Colon (tissue), 2 donors: ENCODE measurements around the gene MEAF6.
"Not testable (repeated sequence)": the region's sequence is repeated elsewhere in the genome, so short reads cannot be mapped to it uniquely, and the experiment has no call there.

Experiments
- FAIRE-seq: peaks from 2 replicates; lab custom pipeline; 2012; peaks lifted over from hg19 to GRCh38; lab: Jason Lieb, UNC
- donor health status: control.
- donor health status: control.

MEAF6 gene

DNA sequence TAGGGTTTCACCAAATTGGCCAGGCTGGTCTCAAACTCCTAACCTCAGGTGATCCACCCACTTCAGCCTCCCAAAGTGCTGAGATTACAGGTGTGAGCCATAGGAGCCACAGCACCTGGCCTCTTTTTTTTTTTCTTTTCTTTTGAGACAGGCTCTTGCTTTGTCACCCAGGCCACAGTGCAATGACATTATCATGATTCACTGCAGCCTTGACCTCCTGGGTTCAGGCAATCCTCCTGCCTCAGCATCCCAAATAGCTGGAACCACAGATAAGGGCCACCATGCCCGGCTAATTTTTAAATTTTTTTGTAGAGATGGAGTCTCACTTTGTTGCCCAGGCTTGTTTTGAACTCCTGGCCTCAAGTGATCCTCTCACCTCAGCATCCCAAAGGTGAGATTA, 15.3 kb upstream of the MEAF6 start:
- FAIRE-seq, result not testable (repeated sequence)

DNA sequence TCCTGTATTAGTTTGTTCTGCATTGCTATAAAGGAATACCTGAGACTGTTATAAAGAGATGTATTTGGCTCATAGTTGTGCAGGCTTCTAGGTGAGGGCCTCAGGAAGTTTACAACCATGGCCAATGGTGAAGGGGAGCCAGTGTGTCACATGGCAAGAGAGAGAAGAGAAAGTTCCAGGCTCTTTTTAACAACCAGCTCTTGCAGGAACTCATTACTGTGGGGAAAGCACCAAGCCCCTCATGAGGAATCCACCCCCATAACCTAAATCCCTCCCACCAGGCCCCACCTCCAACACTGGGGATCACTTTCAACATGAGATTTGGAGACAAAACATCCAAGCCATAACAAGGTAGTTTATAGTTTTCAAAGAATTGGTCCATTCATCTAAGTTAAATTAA, 5.0 kb upstream of the MEAF6 start:
- no peak for FAIRE-seq

DNA sequence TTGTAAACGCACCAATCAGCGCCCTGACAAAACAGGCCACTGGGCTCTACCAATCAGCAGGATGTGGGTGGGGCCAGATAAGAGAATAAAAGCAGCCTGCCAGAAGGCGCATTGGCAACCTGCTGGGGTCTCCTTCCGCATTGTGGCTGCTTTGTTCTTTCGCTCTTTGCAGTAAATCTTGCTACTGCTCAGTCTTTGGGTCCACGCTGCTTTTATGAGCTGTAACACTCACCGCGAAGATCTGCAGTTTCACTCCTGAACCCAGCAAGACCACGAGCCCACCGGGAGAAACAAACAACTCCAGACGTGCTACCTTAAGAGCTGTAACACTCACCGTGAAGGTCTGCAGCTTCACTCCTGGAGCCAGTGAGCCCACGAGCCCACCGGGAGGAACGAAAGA, 4.4 kb upstream of the MEAF6 start:
- FAIRE-seq, result not testable (repeated sequence)

DNA sequence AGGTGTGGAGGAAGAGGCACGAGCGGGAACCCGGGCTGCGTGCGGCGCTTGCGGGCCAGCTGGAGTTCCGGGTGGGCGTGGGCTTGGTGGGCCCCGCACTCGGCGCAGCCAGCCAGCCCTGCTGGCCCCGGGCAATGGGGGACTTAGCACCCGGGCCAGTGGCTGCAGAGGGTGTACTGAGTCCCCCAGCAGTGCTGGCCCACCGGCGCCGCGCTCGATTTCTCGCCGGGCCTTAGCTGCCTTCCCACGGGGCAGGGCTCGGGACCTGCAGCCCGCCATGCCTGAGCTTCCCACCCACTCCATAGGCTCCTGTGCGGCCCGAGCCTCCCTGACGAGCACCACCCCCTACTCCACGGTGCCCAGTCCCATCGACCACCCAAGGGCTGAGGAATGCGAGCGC, 3.7 kb upstream of the MEAF6 start:
- FAIRE-seq, result not testable (repeated sequence)

DNA sequence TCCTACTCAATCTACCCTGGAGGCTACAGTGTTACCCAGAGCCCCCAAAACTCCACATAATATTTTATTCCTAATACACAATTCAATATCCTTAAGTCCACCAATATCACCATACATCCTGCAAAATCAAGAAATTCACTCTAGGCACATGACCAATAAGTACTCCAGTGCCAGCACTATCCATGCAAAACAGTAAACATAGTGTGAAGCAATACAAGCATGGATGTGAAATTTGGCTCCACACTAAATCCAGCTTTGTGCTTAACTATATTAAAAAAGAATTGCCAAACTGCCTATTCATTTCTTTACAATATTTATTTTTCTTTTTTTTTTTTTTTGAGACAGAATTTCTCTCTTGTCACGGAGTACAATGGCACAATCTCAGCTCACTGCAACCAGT, 3.0 kb upstream of the MEAF6 start:
- no peak for FAIRE-seq

DNA sequence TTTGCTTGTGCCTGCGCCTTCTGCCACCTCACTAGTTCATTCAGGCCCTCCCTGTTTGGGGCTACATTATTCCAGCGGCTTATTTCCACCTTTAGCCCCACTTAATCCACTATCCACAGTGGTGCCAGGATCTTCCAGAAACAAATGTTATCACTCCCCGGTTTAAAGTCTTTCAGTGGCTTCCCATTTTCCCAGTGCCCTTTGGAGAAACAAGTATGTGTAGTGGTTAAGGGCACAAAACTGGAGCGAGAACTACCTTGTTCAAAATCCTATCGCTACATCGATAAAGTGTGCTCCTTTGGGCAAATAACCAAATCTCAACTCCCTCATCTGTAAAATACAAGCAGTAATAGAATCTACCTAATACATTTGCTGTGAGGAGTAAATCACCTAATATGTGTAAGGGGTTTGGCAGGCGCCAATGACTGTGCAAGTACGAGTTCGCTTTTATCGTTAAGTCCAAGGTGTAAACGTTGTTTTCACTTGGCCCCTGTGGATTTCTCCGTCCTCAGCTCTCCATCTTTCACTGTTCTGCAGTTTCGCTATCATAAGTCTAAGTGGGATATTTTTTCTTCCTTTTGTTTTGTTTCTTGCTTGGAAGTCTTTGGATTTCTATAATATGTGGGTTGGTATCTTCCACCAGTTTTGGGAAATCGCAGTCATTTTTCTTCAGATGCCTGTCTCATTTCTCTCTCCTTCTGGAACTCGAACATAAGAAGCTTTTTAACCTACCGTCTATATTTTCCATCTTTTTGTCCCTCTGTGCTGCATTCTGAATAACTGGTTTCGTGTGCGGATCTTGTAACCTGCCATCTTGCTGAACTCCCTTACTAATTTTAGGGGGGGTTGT, 844 bp upstream of the MEAF6 start:
- no peak for FAIRE-seq

DNA sequence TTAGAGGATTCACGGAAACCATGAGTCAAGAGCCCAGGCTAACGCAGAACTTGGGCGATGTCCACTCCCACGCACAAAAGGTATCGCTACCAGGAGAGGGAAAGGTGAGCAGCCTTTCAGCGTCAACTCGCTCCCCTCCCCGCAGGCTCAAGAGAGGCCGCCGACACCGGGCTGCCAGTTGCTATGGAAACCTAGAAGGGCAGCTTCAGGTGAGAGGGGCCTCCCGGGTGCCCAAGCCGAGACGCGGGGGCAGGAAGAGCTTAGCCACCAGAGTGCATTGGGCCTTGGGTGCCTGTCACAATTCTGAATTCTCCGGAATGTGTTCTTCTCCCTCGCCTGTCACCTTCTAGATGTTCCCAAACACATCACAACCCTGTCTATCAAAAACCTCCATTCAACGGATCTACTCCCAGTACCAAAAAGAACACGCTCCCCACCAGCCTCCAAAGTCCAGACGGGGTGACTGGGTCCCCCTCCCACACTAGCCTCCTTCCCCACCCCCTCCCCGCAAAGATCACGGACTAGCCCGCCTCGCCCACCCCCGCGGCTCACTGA, 694 bp downstream of the MEAF6 start:
- no peak for FAIRE-seq

DNA sequence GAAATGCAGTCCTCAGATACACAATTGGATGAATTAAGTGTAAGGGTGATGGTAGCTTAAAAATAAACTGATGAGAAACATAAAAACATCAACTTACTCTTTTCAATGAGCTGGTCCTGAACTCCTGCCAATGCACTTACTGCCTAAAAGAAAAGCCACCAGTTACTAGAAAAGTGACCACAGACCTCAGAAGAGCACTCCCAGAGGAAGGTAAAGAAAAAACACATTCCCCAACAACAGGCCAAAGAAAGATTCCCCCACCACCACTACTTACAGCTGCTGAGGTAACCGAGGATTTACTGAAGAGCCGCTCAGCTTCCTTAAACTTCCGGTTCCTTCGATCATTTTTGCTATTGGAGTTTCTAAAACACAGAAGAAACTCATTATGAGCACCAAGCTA, 5.4 kb downstream of the MEAF6 start:
- FAIRE-seq, result no peak

DNA sequence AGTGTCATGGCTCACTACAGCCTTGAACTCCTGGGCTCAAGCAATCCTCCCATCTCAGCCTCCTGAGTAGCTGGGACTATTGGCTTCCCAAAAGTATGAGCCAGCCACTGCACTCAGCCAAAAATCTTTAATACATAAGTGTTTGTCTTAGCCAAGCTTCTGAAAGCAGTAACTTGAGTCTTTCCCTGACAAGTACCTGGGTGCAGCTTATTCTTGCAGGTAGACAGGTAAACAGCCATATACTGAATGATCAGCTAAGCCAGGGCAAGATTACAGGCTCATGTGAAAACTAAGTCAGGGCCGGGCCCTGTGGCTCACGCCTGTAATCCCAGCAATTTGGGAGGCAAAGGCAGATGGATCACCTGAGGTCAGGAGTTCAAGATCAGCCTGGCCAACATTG, 7.8 kb downstream of the MEAF6 start:
- FAIRE-seq, result no peak

DNA sequence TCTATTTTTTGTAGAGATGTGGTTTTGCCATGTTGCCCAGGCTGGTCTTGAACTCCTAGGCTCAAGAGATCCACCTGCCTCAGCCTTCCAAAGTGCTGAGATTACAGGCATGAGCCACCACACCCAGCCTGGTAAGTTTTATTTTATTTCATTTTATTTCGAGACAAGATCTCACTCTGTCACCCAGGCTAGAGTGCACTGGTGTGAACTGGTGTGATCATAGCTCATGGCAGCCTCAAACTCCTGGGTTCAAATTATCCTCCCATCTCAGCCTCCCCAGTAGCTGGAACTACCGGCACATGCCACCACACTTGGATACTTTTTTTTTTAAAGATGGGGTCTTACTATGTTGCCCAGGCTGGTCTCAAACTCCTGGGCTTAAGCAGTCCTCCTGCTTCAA, 11.8 kb downstream of the MEAF6 start:
- FAIRE-seq, result not testable (repeated sequence)

DNA sequence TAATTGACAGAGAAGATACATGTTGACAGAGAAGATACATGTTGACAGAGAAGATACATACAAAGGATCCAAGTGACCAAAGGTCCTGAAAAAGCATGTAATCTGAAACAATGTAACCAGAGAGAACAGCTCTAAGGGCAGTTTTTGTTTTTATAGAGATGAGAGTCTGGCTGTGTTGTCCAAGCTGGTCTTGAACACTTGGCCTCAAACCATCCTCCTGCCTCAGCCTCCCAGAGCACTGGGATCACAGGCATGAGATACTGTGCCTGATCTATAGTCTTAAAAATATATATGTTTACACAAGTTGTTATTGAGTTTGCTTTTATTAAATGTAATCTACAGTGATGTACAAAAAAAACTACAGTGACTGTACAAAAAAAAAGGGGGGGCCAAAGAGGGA, 12.5 kb downstream of the MEAF6 start:
- FAIRE-seq, result no peak

DNA sequence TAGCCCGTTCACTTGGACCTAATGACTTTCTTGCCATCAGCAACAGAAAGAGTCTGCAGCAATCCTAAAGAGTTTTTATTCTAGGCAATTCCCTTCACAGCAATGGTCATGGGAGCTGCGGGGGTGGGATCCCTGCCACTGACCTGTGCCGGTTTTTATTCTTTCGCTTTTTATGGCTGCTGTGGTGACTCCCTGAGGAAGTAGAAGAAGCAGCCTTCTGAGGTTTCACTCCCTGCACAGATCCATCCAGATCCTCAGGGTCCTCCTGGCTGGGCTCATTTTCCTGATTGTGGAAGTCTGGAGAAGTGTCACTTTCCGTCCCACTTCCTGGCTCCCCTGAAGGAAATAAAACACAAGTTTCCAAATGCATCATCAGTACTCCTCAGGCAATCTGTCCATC, 12.9 kb downstream of the MEAF6 start:
- no peak for FAIRE-seq

DNA sequence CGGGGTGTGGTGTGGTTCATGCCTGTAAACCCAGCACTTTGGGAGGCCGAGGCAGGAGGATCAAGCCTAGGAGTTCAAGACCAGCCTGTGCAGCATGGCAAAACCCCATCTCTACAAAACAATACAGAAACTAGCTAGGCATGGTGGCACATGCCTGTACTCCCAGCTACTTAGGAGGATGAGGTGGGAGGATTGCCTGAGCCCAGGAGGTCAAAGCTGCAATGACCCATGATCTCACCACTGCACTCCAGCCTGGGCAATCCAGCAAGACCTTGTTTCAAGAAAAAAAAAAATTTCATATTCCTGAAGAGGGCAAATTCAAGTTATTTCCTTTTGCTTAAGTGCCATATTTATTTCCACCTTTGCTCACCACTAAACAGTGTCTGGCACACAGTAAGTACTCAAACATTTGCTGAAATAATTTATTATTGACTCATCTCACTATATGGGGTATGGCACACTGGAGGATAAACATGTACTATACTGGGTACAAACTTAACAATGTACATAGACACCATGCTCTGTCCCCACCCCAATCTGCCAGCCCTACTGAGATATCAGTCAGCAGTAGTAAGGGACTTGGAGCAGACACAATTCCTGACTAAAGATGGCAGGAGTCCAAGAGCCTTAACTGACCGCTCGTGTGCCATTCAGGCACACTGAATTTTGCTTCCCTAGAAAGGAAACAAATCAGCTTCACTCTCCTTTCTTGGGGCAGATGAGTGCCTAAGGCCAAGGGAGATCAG, 15.5 kb downstream of the MEAF6 start:
- no peak for FAIRE-seq

DNA sequence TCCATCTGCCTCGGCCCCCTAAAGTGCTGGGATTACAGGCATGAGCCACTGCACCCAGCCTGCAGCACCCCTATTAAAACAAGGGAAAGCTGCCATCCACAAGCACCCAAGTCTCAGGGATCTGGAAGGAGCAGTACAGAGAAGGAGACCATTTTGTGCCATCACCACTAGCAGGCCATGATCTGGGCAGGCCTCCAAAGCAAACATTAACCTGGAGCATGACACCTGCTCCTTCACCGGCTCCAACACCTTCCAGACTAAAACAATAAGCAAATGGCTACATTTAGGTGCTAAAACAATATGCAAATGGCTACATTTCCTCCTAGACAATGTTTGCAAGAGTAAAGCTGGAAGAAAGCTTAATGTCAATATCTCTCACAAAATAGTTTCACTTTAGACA, 16.7 kb downstream of the MEAF6 start:
- no peak for FAIRE-seq

DNA sequence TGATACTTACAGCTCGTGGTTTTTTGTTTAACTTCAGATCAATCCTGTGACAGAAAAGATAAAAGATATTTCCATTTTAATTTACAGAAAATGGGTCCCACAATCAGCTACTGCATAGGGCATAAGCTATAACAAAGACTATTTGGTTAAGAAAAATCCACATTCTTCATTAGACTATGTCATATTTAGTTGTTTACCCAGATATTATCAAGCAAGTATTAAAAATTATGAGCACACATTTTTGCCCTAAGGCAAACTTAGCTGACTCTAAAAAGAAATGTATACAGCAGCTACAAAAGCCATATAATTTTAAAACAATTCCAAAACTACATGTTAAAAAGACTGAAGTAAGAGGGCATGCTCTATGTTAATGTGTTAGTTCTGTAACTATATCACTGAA, 18.7 kb downstream of the MEAF6 start:
- FAIRE-seq, result no peak

DNA sequence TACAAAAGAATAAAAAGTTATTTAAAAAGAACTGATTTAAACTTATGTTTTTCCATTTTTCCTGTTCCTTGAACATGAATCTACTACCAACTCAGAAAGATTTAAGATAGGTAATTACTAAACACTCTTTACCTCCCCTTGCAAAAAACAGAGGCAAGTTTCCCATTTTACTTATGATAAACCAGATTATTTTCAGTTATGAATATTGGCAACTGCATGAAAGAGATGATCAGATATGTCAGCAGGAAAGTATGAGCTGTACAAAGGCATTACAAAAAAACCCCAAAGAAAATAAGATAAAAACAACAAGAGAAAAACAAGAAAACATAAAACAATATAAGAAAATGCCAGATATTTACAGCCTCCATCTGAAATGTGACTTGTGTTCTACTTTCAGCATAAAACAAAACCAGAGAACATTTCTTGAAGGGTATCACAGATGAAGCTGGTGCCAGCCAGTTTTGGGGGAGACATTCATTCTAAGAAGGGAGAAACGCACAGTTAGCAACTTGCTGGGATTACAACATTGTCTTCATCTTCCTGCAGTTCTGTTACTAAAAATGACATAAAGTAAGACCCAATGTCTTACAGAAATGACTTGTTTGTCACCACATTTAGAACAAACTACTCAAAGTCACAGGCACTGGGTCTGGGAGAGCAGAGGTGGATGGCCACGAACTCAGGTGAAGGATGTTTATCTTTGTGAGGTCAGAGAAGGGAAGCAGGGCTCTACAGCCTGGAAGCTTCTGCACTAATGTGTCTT, 21.0 kb downstream of the MEAF6 start:
- FAIRE-seq, result no peak

DNA sequence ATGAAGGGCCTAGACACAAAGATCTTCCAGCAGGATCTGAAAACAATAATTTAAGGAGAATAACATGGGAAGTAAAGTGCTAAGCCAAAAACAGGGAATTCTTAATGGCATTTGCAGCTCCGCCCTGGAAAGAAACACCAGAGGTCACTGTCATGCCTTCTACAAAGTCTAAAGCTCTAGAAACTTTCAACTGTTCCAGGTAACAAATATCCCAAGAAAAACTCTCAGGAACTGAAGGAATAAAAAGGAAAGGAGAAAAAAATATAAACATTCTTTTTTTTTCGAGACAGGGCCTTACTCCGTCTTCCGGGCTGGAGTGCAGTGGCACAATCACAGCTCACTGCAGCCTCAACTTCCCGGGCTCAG, 27.0 kb downstream of the MEAF6 start:
- FAIRE-seq, result no peak

DNA sequence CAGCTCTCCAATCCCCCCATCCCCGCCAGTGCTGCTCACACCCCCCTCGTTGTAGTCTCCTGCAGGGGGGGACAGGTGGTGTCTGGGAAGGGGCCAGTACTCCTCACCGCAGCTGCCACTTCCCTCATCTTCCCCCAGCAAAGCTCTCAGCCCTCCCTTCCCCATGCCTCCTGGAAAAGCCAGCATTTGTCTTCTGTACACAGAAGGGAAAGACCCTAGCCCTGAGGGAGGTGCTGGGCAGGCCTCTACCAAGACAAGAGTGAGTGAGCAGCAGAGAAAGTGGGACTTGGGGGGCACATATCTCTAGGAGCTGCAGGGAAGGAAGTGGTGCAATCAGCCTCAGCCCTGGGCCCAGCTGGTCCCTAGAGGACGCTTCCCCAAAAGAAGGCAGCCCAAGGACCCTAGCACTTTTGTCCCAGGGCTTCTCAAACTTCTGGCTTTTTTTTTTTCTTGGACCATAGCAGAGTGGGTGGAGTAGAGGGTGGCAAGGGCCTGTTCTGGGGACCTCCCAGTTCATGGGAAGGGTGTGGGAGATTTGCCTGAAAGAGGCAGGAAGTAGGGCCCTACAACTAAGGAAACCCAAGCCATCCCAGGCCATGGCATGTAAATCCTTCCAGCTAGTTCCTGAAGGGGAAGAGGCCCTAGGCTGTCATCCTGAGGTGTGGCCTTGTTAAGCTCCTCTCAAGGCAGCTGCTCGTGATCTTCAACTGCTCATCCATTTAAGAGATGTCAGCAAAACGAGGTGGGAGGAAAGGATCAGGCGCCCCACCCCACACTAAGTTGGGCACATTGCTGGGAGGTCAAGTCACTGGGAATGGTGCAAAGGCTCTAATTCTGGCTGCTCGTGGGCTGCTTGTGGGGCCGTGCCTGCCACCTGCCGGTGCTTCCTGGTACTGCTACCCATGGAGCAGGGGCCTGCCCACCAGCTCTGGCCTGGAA, 27.6 kb downstream of the MEAF6 start:
- no peak for FAIRE-seq

DNA sequence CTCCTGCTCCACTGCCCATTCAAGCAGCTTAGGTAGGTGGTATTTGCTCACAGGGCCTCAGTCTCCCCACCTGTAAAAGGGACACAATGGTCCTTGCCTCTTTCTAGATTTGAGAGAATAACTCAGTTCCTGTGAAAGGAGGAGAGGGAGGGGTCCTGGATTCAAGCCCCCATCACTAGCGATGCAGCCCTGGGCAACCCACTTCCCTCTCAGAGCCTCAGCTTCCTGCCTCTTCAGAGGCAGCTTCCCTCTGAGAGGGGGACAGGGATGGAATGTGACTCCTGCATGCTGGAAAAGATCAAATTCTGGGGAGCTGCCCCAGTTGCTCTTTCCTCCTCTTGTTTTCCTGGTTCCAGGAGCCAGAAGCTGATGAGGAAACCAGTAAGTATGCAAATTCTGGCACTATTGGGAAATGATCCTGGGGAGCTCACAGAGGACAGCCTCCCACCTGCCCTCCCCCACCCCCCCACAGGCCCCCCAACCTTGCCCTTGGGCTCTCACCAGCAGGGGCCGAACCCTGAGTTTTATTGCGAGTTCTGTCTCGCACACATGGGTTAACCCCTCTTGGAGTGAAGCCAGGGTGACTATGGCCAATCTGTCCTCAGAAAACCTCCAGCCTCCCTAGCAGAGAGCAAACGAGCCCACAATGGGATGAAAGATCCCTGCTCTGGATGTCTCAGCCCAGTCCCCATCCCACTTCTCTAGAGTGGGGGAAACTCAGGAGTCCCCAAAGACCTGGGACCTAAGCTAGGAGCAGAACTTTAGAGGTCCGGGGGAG, 28.5 kb downstream of the MEAF6 start:
- no peak for FAIRE-seq

DNA sequence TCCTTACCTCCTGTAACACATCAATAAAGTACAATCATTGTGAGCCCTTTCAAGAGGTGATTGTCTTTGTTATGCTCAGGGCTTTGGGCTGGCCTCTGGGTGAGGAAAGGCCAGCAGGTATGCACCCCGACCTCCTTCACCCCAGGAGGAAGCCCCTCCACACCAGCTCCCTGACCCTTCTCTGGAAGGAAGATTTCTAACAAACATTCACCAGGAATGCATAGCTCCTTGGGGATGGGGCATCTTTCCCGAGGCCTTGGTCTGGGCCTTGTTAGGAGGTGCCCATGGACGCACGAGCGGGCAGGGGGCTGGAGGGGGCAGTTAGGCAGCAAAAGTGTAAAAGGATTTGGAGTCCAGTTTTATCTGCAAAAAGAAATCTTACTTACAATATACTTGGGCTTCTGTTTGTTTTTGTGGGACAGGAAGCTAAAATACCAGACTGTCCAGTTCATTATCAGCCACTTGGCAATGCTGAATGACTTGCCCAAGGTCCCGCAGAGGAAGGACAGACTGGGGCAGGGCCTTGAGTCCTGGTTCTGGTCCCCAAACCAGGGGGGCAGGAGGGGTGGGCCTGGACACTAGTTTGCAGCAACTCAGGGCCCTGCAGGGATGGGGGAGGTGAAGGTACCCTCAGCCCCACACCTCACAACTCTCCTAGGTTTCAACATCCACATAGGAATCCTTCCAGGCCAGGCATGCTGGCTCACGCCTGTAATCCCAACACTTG, 30.1 kb downstream of the MEAF6 start:
- no peak for FAIRE-seq
